Right lobe of liver (tissue), 4 donors: Measurements from ENCODE around the gene SYT17.

ENCODE experiments used
- POLR2A ChIP-seq: fragments of 450-650 bp; IDR thresholded peaks from one replicate; pipeline ENCODE4 v1.6.1; 2017; ENCODE audit warnings: antibody characterized with exemption, mild to moderate bottlenecking
- TF ChIP-seq, protein P1 (sequence below), 4 donors: fragments of 200-600 bp in 3 of 4; fragments of 450-650 bp in 1 of 4; IDR thresholded peaks; one replicate each; pipeline versions ENCODE4 v1.5.1 to v1.8.0; 2016 to 2022; ENCODE audit warnings: antibody characterized with exemption in 4 of 4, mild to moderate bottlenecking in 2 of 4
- donor health status: DM: no; HTN: no; CAD: no.
- donor health status: DM: no; HTN: no; CAD: no.
- donor health status: DM: no; HTN: yes; CAD: no.

DNA sequence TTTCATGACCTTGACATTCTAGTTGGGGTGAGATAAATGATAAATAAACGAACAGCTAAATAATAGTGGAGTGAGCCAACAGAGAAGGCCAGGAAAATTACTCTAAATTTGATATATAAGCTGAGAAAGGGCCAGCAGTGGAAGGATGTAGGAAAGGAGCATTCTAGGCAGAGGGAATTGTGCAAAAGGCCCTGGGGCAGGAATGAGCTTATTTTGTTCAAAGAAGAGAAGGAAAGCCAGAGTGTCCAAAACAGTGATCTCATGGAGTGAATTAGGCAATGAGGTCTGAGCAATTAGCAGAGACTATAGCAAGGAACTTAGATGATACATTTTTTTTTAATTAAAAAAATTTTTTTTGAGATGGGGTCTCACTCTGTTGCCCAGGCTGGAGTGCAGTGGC is 74.1 kb downstream of the SYT17 start:
- TF ChIP-seq, protein P1, sequence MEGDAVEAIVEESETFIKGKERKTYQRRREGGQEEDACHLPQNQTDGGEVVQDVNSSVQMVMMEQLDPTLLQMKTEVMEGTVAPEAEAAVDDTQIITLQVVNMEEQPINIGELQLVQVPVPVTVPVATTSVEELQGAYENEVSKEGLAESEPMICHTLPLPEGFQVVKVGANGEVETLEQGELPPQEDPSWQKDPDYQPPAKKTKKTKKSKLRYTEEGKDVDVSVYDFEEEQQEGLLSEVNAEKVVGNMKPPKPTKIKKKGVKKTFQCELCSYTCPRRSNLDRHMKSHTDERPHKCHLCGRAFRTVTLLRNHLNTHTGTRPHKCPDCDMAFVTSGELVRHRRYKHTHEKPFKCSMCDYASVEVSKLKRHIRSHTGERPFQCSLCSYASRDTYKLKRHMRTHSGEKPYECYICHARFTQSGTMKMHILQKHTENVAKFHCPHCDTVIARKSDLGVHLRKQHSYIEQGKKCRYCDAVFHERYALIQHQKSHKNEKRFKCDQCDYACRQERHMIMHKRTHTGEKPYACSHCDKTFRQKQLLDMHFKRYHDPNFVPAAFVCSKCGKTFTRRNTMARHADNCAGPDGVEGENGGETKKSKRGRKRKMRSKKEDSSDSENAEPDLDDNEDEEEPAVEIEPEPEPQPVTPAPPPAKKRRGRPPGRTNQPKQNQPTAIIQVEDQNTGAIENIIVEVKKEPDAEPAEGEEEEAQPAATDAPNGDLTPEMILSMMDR (IDR thresholded peaks at IDR 0.05) = no peak
- TF ChIP-seq POLR2A = no peak
